GM18858 (cell line): Measurements from ENCODE around the gene IQCM.
A peak's percentile ranks its signal among the peaks of the same experiment; 100 is the strongest.

ENCODE experiments used
- ATAC-seq: cut with Tn5 transposase; IDR thresholded peaks from one replicate; pipeline ENCODE4 v1.9.1; 2021; ENCODE audit not compliant: unreplicated experiment

IQCM gene

DNA sequence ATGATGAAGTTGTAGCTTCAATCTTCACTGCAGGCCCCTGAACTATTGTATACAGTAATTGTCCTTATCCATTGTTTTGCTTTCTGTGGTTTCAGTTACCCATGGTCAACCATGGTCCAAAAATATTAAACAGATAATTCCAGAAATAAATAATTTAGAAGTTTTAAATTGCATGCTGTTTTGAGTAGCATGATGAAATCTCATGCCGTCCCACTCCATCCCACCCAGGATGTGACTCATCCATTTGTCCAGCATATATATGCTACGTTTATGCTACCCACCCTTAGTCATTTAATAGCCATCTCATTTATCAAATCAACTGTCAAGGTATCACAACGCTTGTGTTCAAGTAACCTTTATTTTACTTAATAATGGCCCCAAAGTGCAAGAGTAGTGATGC, 34.5 kb downstream of the IQCM start:
- ATAC-seq, result no peak

DNA sequence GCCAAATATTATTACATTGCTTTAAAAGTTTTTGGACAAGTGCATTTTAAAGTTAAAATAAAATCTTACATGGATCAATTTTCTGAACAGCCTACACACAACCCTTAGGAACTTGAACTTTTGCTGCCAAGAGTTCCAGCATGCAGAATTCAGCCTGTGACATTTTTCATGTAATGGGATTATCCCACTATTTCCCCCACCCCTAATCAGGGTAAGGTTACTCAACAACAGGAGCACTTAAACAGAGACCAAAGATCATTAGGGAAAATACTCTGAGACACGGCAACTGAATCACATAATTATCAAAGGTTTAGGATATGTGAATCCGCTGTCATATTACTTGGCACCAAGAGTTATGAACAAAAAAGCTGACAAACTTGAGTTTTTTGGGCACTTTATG, 47.2 kb downstream of the IQCM start:
- ATAC-seq, result no peak

DNA sequence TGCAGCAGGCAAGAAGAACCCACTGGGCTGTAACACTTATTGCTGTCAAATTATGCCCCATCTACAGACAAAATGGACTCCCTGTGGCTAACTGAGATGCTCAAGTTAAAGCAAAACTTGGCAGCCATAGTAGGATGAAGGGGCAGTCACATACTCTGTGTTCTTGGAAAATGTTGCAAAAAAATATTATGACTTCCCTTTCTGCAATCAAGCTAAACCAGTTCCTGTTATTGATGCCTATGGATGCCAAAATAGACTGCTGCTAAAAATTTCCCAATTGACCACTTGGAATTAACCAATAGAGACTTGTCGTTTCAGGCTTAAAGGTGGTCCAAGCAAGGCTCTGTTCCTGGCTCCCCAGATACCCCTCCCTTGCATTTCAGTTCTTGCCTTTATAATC, 49.5 kb downstream of the IQCM start:
- ATAC-seq, result no peak

DNA sequence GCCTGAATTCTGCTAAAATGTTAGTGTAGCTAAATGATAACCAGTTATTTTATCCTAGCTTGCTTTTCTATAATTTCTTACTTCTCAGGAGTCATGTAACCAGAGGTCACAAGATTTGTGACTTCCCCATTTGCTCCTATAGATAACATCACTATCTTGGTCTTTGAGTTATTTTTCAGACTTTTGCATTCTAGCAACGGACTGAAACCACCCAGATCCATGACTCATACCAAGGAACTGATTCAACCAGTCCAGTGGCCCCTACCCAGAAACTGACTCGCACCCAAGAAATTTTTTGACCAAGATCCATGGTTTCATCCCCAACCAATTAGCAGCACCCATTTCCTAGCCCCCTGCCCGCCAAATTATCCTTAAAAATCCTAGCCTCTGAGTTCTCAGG, 50.0 kb downstream of the IQCM start:
- no peak for ATAC-seq

DNA sequence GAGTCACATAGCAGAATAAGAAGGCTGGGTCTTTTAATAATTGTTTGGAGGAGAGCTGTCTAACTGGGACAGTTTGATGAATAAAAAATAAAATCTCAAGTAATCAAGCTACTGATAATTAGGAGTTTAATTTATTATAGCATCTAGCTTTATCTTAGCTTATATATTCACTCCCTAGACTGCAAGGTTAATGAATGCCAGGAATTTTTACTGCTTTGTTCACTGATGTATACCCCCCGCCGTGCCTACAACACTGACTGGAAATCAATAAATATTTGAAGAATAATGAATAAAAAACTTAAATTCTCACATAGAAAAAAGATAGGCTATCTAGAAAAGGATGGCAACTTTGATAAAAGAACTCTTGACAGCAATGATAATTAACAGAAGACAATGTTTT, 59.7 kb downstream of the IQCM start:
- ATAC-seq, result no peak

DNA sequence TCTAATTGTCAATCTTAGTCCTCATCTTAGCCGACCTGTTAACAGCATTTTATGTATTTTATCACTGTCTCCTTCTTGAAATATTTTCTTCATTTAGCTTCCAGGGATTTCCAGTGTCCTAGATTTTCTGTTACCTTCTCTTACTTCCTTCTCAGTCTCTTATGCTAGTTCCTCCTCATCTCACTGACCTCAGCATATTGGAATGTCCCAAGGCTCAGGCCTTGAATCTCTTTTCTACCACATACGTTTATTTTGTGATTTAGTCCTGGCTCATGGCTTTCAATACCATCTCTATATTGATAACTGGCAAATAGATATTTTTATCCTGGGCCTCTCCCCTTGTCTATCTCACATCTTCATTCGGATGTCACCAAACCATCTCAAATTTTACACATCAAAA, 61.1 kb downstream of the IQCM start:
- no peak for ATAC-seq

DNA sequence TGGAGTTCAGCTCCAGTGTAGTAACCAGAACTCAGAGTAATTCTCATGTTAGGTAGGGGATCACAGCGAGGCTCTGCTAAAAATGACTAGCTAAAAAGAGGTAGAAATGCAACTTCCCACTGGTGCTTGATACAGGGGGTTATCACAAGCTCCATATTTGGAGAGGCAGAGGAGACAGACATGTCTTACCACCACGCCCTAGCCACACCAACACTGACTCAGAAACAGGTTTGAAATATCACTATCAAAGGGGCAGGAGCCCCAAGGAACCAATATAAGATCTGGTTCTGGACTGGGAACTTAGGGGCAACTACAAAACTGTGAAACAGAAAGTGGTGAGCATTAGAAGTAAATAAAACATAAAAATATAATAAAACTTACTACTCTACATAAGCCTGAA, 62.9 kb downstream of the IQCM start:
- no peak for ATAC-seq

DNA sequence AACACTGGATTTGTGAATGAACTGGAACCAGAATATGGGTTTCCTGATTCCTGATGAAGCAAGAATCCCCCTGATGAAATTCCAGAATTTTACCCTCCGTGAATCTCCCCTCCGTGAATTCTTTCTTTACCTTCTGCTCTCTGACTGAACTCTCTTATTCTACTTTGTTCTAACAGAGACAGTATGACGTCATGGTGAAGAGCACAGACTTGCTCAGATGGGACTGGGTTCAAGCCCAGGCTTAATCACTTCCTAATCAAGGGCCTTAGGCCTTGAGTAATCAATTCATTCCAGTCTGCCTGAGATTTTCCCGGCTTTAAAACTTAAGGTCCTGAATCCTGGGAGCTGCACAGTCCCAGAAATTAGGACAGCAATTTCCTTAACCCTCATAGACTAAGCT, 64.5 kb downstream of the IQCM start:
- no peak for ATAC-seq

DNA sequence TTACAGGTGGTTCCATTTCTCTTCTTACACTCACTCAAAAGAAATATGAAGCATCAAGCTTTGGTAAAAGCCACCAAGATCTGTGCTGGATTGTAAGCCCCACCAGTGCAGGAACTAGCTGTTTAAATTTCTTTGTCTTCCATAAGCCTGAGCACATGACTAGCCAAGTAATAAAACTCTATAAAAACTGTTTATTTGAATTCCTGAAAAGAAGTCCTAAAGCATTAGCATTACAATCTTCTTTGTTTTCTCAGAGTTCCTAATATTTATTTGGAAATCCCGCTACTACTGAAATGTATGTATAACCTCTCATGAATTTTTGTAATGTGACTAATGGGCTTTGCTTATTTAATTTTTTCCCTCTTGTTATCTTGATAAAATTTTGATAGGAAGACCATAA, 65.9 kb downstream of the IQCM start:
- ATAC-seq, result no peak

DNA sequence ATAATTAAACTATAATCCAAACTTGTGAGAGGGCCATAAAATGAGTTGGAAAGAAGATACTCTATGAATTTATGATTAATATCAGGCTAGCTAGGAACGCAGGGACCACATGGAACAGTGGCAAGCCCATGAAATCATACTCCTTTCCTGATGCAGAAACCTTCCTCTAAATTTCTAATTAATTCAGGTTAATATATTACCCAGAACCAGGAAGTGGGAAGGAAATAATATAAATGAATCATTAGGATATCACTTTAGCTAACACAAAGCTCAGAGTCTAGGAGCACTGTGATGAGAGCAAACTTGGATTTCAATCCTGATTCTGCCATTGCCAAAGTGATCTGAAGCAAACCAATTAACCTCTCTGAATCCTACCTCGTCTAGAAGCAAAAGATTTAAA, 68.0 kb downstream of the IQCM start:
- ATAC-seq, result no peak

DNA sequence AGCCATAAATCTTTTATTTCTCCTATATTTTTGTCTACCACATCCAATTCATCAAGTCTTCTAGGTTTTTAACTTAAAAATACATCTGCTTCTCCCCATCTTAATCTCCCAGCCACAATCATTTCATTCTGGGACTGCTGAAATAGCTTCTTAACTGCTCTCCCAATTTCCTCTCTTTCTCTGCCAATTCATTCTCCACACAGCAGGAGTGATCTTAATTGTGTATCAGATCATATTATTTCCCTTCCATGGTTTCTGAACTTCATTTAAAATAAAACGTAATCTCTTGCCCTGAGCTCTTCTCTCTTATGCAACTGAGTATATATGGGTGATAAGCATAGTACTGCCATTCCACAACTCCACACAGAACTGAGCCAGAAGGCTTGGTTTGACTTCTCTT, 69.4 kb downstream of the IQCM start:
- ATAC-seq, result no peak

DNA sequence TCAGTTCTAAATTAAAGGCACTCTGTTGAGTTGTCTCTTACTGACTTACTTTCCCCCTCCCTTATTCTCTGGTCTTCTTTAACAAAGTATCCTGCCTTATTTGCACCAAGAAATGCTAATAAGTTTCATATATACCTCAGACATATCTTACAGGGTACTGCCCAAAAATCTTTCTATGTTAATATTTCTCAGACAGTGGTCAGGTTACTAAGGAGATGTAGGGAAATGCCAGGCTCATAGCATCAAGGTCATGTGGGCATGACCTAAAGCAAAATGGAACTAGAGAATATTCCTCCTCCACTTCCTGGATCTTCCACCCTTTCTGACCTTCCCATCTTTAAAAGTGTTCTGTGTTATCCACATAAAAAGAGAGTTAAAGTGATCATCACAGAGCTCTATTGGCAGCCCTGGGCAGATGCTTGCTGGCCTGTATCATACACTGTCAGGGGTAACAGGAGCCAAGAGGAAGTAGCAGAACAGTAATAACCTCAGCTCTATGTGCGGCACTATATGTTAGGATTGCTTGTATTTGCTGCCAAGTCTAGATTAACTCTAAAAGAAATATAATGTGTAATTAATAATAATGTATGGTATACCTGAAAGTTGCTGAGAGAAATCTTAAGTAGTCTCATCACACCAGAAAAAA, 74.3 kb downstream of the IQCM start:
- no peak for ATAC-seq

DNA sequence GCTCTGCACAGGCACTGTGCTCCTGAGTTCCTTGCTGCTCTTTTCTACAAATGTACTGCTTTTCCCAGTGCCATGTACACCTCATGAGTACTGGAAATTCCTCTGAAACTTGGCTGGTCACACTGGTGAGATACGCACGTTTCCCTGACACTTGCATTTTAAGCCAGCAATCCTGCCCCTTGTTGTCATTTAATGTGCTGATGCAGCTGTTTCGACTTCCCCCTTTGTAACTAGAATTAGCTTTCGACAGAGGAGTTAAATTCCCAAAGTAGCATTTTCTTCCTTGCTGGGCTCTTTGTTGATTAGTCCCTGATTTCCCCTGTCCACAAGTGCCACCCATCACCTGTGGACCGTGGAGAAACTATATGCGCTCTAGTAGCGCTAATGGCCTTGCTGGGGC, 77.5 kb downstream of the IQCM start:
- no peak for ATAC-seq

DNA sequence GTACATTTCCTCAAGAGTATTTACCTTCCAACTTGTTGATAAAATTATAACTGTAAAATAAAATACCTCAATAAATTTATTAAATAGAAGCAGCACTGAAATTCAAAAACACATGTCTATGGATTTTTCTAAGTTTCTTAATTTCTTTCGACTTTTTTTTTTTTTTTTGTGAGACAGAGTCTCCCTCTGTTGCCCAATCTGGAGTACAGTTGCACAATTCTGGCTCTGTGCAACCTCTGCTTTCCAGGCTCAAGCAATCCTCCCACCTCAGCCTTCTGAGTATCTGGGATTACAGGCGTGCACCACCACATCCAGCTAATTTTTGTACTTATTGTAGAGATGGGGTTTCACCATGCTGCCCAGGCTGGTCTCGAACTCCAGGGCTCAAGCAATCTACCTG, 79.8 kb downstream of the IQCM start:
- no peak for ATAC-seq

DNA sequence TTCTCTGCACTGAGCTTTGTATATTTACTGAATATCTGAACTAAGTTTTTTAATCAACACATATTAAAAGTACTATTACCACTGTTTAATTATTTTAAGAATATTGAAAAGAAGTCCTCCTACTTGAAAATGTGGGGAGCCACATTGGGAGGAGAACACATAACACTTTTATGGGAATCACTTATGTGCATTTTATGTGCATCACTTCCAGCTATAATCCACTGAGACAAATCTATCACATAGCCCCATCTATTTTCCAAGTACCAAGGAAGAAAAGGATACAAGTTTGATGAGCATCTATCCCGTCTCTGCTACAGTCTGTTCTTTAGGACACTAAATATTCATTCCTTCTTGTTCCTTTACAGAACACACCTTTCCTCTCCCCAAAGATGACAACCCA, 87.2 kb downstream of the IQCM start:
- no peak for ATAC-seq

DNA sequence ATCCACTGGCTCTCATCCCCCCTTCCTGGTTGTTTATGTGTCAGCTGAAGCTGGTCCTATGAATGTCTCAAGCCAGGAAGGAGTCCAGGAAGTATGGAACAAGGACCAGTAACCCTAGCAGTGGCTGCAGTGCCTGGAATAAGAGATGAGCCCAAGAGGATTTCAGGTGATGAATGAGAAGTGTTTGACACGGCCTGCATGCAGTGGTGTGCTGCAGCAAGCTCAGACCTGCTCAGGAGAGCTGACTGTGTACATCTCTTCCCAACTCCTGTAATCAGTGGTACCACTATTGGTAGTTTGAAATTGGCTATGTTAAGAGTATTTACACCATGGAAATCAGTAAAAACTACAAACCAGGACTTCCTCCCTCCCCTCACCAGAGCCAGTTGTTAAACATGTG, 88.0 kb downstream of the IQCM start:
- ATAC-seq, result no peak

DNA sequence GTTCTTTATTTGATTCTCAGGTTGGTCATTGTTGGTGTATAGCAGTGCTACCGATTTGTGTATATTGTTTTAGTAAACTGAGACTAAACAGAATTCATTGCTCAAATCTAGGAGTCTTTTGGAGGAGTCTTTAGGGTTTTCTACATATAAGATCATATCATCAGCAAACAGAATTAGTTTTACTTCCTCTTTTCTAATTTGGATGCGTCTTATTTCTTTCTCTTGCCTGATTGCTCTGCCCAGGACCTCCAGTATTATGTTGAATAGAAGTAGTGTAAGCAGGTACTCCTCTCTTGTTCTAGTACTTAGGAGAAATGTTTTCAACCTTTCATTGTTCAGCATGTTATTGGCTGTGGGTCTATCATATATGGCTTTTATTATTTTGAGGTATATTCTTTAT, 92.6 kb downstream of the IQCM start:
- no peak for ATAC-seq

DNA sequence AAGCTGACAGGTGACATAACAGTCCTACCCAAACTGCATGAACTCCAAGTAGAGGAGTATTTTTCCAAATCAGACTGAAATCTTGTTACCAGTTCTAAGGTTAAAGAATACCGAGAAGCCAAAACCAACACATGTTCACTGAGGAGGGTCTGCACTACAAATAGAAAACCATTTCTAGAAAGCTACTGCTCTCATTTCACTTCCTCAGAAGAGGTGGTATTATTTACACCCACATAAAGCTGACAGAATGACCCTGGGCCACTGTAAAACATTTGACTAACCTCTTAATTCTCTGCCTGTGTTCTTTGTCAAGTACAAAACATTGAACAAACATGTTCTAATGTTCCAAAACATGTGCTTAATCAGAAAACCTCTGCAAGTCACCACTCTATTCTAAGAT, 95.8 kb downstream of the IQCM start:
- ATAC-seq, result peak; percentile 48

DNA sequence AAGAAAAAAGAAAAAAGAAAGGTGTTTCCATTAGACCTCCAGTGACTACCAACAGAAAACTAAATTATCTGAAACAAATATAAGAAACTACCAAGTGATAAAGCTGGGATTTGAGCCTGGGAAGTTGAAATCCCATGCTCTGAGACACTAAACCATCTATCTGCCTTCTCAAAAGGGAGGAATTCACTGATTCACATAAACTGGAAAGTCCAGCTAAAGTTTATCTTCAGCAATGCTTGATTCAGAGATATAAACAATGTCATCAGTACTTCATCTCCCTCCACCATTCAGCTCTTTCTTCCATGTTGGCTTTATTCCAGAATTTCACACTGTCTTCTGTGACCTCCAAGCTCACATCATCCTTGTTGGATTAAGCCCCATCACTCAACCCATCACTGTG, 96.3 kb downstream of the IQCM start:
- no peak for ATAC-seq

DNA sequence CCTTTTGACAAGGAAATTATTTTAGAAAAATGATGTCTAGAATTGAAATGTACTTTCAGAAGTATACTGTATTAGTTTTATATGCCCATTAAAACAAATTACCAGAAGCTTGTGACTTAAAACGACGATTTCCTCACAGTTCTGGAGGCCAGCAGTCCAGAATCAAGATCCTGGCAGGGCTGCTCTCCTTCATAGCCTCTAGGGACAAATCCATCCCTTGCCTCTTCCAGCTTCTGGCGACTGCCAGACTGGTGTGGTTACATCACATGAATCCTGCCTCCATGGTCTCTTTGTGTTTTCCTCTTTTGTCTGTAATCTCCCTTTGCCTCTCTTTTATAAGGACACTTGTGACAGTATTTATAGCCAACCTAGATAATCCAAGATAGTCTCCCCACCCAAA, 97.1 kb downstream of the IQCM start:
- no peak for ATAC-seq

DNA sequence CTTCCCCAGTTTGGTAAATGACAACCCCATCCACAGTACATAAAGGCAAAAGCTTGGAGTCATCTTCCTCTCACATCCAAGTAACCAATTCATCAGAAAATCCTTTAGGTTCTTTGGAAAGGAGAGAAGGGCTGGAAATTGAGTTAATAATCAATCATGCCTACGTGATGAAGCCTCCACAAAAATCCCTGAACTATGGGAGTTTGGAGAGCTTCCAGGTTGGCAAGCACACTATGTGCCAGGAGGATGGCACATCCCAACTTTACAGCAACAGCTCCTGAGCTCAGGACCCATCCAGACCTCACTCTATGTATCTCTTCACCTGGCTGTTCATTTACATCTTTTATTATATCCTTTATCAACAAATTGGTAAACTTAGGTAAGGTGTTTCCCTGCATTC, 98.9 kb downstream of the IQCM start:
- no peak for ATAC-seq

DNA sequence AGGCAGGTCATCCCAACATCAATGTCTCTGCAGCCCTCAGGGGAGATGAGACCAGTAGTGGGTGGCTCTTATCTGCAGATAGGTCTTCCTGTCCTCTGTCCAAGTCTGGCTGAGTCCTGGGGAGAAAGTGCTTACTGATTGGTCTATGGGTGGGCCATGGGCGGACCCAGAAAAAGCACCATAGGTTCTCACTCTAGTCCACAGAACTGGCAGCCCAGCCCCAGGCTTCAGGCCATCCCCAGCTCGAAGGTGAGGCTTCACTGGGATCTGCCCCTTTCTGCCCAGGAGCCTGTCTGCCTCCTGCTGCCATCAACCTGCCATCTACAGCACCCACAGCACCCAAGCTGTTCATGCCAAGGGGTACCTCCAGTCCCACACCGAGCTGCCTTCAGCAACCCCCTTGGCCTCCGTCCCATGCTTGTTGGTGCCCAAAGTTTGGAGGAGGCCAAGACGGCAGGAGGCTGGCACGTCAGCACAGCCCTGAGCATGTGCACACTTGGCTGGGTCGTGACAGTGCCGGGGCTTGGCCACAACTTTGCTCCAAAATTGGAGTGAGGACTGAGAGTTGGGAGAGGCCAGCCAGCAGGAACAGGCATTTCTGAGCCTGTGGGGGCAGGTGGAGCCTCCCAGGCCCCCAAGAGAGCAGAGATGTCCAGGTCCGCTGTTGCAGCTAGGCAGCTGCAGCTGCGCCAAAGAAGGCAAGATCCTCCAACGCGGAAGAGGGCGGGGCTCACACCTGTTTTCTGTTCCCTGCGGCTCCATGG, 99.6 kb downstream of the IQCM start:
- no peak for ATAC-seq

DNA sequence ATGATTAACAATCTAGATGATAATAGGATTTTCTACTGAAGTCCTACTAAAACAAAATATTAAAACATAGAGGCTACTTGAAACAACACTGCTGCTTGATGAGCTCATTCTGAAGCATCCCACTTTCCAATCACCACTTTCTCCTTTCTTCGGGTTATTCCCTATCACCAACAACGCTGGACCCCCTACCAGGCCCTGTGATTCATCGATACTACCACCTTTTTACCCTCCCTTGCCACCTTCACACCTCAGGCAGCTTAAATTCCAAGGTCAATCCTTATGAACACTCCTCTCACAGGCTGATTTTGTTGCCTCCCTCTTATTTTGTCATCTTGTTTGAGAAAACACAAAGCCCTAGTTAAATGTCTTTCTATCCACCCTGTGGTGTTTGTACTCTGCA, 102.6 kb downstream of the IQCM start:
- no peak for ATAC-seq
